Tibial nerve (tissue), 4 donors: ENCODE measurements around the gene AFG3L2. TPM values are rescaled to one million over a fixed set of nuclear protein-coding genes. Genes with fewer than 3 reads are reported as not detected.

ENCODE experiments used
- DNase-seq, 2 donors: peaks; one replicate each; pipeline ENCODE4 v3.0.0-alpha.2; 2019; ENCODE audit warnings: low spot score in 2 of 2
- H3K27ac ChIP-seq, 4 donors: fragments of 200-600 bp; sonication (generic) in 3 of 4; one replicate each; pipeline ENCODE4 v1.5.1; 2017 to 2019; ENCODE audit warnings: mild to moderate bottlenecking in 1 of 4
- H3K27me3 ChIP-seq, 2 donors: fragments of 200-600 bp; sonication (generic) in 1 of 2; one replicate each; pipeline versions ENCODE4 v1.5.1 to v1.6.0; 2017 to 2019
- H3K36me3 ChIP-seq, 3 donors: fragments of 200-600 bp; sonication (generic); one replicate each; pipeline ENCODE4 v1.5.1; 2018 to 2019
- H3K4me1 ChIP-seq, 4 donors: fragments of 200-600 bp; sonication (generic) in 3 of 4; one replicate each; pipeline ENCODE4 v1.5.1; 2017 to 2019
- H3K4me3 ChIP-seq, 4 donors: fragments of 200-600 bp; sonication (generic) in 3 of 4; one replicate each; pipeline ENCODE4 v1.5.1; 2017 to 2019; ENCODE audit warnings: mild to moderate bottlenecking in 1 of 4, moderate library complexity in 1 of 4
- H3K9me3 ChIP-seq, 4 donors: fragments of 200-600 bp; sonication (generic) in 3 of 4; one replicate each; pipeline ENCODE4 v1.5.1; 2017 to 2019
- CTCF ChIP-seq, 5 experiments: fragments of 200-600 bp in 3 of 5; fragments of 450-650 bp in 2 of 5; sonication (generic) in 3 of 5; IDR thresholded peaks; one replicate each; pipeline ENCODE4 v1.5.1; 2016 to 2019; ENCODE audit warnings: antibody characterized with exemption in 5 of 5, mild to moderate bottlenecking in 3 of 5, moderate library complexity in 2 of 5
- EP300 ChIP-seq, 2 donors: sonication (generic); formaldehyde crosslinking; IDR thresholded peaks; one replicate each; pipeline ENCODE4 v1.6.1; 2017; ENCODE audit warnings: antibody characterized with exemption in 2 of 2, mild to moderate bottlenecking in 1 of 2
- POLR2A ChIP-seq, 2 donors: fragments of 450-650 bp; IDR thresholded peaks; one replicate each; pipeline ENCODE4 v1.6.1; 2017; ENCODE audit warnings: antibody characterized with exemption in 2 of 2, mild to moderate bottlenecking in 2 of 2, moderate library complexity in 2 of 2
- WGBS, 2 donors: methylation state at CpG; one replicate each; pipeline ENCODE4 v1.1.5; 2018; 5-methylcytosine and 5-hydroxymethylcytosine counted together
- total RNA-seq, 4 donors: library from RNA; depleted of rRNA; stranded (reverse); fragments of >200 nt; gene quantifications; one replicate each; pipeline ENCODE4 v1.1.0, GENCODE V29; 2016

The AFG3L2 gene
- total RNA-seq, 4 donors from 2014 or later = 35.7 to 54.8 (median 42.5) TPM

- Histone ChIP-seq H3K4me1 (peaks cover 0 to 24% (median 8%) of the 10 kb centered on the region in 4 donors), H3K27ac (peak overlapping the region; percentile 47 to 90 (median 76)), H3K27me3 (peaks cover 0 to 14% of the 10 kb centered on the region in 2 donors), H3K36me3 (no peaks in the 10 kb centered on the region), H3K9me3 (no peaks in the 10 kb centered on the region), H3K4me3 (peak overlapping the region; percentile 31 to 55 (median 43))
- TF ChIP-seq POLR2A (IDR thresholded peaks at IDR 0.05) (peak; percentile 30 to 35), CTCF (IDR thresholded peaks at IDR 0.05) (no peak), EP300 (IDR thresholded peaks at IDR 0.05) (peak; percentile 61 to 78)
- WGBS, 2 donors = 2 to 3% methylated on average over 37 to 38 of the region's 41 CpGs
- DNase-seq = peak; percentile 72 to 78
Observed at GRCh38 chr18:12287684-12288402, 89.2 kb downstream of the AFG3L2 start.

- DNase-seq = no peak
- Histone ChIP-seq H3K27ac (peak overlapping the region; percentile 47 to 90 (median 72)), H3K4me1 (peaks cover 0 to 24% (median 8%) of the 10 kb centered on the region in 4 donors), H3K9me3 (no peaks in the 10 kb centered on the region), H3K27me3 (peaks cover 0 to 14% of the 10 kb centered on the region in 2 donors), H3K4me3 (peak overlapping the region; percentile 31 to 55 (median 43)), H3K36me3 (no peaks in the 10 kb centered on the region)
- TF ChIP-seq POLR2A (IDR thresholded peaks at IDR 0.05) (no peak), CTCF (IDR thresholded peaks at IDR 0.05) (no peak), EP300 (IDR thresholded peaks at IDR 0.05) (no peak)
- WGBS, 2 donors = 47% methylated on average over 22 to 35 of the region's 37 CpGs
Observed at GRCh38 chr18:12287131-12287681, 89.8 kb downstream of the AFG3L2 start.

GRCh38 chr18:12283666-12284065 lies 93.4 kb downstream of the AFG3L2 start:
- Histone ChIP-seq H3K27ac (no peak overlapping the region), H3K27me3 (peaks cover 0 to under 1% of the 10 kb centered on the region in 2 donors), H3K4me1 (peaks cover 0 to 25% (median 5%) of the 10 kb centered on the region in 4 donors), H3K4me3 (no peak overlapping the region), H3K36me3 (no peaks in the 10 kb centered on the region), H3K9me3 (no peaks in the 10 kb centered on the region)
- DNase-seq = no peak
- WGBS, 2 donors = 90 to 93% methylated on average over 1 of the region's 1 CpG
- TF ChIP-seq CTCF (IDR thresholded peaks at IDR 0.05) (no peak), POLR2A (IDR thresholded peaks at IDR 0.05) (no peak), EP300 (IDR thresholded peaks at IDR 0.05) (no peak)

- no peak for DNase-seq
- Histone ChIP-seq H3K27ac (no peak overlapping the region), H3K36me3 (no peaks in the 10 kb centered on the region), H3K4me1 (peaks cover 0 to 25% (median 3%) of the 10 kb centered on the region in 4 donors), H3K9me3 (no peaks in the 10 kb centered on the region), H3K4me3 (no peak overlapping the region), H3K27me3 (no peaks in the 10 kb centered on the region)
- TF ChIP-seq EP300 (IDR thresholded peaks at IDR 0.05) (no peak), CTCF (IDR thresholded peaks at IDR 0.05) (no peak), POLR2A (IDR thresholded peaks at IDR 0.05) (no peak)
- WGBS, 2 donors = 50 to 60% methylated on average over 1 to 6 of the region's 6 CpGs
Observed at GRCh38 chr18:12283256-12283655, 93.8 kb downstream of the AFG3L2 start.

GRCh38 chr18:12282442-12283039 lies 94.5 kb downstream of the AFG3L2 start:
- Histone ChIP-seq H3K4me1 (peaks cover 0 to 21% (median 3%) of the 10 kb centered on the region in 4 donors), H3K27me3 (no peaks in the 10 kb centered on the region), H3K36me3 (no peaks in the 10 kb centered on the region), H3K27ac (no peak overlapping the region), H3K4me3 (no peak overlapping the region), H3K9me3 (no peaks in the 10 kb centered on the region)
- no peak for TF ChIP-seq CTCF (IDR thresholded peaks at IDR 0.05)
- TF ChIP-seq EP300 (IDR thresholded peaks at IDR 0.05) = no peak
- TF ChIP-seq POLR2A (IDR thresholded peaks at IDR 0.05) = no peak
- 68 to 72% methylated on average over 9 of the region's 9 CpGs for WGBS, 2 donors
- DNase-seq = no peak
